NCI-H748 (cell line): ENCODE data around the gene IFIH1.

Source experiments
- DNase-seq: peaks from one replicate; lab custom pipeline; 2025; ENCODE audit not compliant: unreplicated experiment; lab: John Stamatoyannopoulos, UW

Gene IFIH1

DNA sequence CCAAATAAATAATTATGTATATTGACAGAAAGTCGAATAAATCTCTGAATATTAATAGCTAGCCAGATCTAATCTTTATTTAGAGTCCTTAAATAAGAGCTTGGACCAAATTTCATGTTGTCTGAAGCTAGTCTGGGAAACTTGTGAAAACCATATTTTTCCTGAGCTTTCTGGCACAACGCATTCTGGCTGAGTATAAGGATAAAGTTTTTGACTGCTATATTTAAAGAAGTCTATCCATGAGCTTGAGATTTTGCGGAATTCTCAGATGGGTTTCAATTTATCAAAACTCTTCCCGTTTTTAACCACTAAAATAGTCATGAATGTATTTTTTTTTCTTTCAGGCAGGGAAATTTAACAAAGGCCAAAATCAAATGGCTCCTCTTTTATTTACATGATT is 99.1 kb downstream of the IFIH1 start:
- DNase-seq, result no peak

DNA sequence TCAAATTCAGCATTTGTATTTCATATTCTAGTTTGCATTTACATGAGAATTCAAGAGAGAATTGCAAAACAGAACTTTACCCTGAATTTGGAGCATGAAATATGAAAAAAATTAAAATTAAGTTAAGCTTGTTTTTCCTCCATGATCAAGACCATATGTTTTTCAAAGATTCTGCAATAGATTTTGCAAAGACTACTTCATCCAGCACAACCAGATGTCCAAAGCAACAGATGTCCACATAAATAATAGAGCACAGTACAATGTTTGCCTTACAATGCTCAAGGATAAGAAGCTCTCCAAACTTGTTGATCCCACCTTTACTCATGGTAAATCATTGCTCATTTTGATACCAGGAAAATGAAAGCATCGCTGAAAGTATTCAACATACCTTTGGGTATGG is 100.9 kb downstream of the IFIH1 start:
- DNase-seq, result no peak
